GM23338 (cell line): ENCODE measurements around the gene TPK1.

Source experiments
- CREB1 ChIP-seq: fragments of 250-450 bp; sonication (Bioruptor Pico); IDR thresholded peaks from 2 replicates; pipeline ENCODE4 v1.5.0; 2020; ENCODE audit warnings: low read depth, mild to moderate bottlenecking, moderate library complexity
- EZH2 ChIP-seq: fragments of 200-600 bp; sonication (generic); IDR thresholded peaks from one replicate; pipeline ENCODE4 v1.8.0; 2017; ENCODE audit warnings: antibody characterized with exemption, mild to moderate bottlenecking, low read depth; ENCODE audit not compliant: unreplicated experiment
- EZH2phosphoT487 ChIP-seq: fragments of 200-600 bp; sonication (generic); IDR thresholded peaks from one replicate; pipeline ENCODE4 v1.8.1; 2018; ENCODE audit warnings: antibody characterized with exemption; ENCODE audit not compliant: unreplicated experiment
- JUNB ChIP-seq: IDR thresholded peaks from one replicate; pipeline ENCODE4 v1.6.1; 2016; ENCODE audit warnings: antibody characterized with exemption; ENCODE audit not compliant: unreplicated experiment
- POLR2AphosphoS5 ChIP-seq: IDR thresholded peaks from 2 replicates; pipeline ENCODE4 v1.6.1; 2016; ENCODE audit warnings: antibody characterized with exemption, low read depth
- ZNF331 ChIP-seq: fragments of 250-450 bp; sonication (Bioruptor Pico); IDR thresholded peaks from 2 replicates; pipeline ENCODE4 v1.5.0; 2020; ENCODE audit warnings: low read depth, mild to moderate bottlenecking, moderate library complexity
- TF ChIP-seq, protein P1 (sequence below), 2 experiments: fragments of 200-600 bp in 1 of 2; sonication (generic) in 1 of 2; conservative IDR thresholded peaks; 2 replicates each; pipeline versions ENCODE4 v1.5.1 to v1.6.1; 2016 to 2017; ENCODE audit warnings: antibody characterized with exemption in 2 of 2, low read depth in 2 of 2, mild to moderate bottlenecking in 2 of 2, moderate library complexity in 1 of 2
- TF ChIP-seq, protein P2 (sequence below): IDR thresholded peaks from one replicate; pipeline ENCODE4 v1.6.1; 2018; ENCODE audit warnings: antibody characterized with exemption; ENCODE audit not compliant: unreplicated experiment

GRCh38 chr7:144632724-144633123 is 203.1 kb downstream of the TPK1 start:
- TF ChIP-seq, protein P1, sequence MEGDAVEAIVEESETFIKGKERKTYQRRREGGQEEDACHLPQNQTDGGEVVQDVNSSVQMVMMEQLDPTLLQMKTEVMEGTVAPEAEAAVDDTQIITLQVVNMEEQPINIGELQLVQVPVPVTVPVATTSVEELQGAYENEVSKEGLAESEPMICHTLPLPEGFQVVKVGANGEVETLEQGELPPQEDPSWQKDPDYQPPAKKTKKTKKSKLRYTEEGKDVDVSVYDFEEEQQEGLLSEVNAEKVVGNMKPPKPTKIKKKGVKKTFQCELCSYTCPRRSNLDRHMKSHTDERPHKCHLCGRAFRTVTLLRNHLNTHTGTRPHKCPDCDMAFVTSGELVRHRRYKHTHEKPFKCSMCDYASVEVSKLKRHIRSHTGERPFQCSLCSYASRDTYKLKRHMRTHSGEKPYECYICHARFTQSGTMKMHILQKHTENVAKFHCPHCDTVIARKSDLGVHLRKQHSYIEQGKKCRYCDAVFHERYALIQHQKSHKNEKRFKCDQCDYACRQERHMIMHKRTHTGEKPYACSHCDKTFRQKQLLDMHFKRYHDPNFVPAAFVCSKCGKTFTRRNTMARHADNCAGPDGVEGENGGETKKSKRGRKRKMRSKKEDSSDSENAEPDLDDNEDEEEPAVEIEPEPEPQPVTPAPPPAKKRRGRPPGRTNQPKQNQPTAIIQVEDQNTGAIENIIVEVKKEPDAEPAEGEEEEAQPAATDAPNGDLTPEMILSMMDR (conservative IDR thresholded peaks at IDR 0.05; ENCODE audit: low read depth in 2 of 2): no peak
- TF ChIP-seq, protein P2, sequence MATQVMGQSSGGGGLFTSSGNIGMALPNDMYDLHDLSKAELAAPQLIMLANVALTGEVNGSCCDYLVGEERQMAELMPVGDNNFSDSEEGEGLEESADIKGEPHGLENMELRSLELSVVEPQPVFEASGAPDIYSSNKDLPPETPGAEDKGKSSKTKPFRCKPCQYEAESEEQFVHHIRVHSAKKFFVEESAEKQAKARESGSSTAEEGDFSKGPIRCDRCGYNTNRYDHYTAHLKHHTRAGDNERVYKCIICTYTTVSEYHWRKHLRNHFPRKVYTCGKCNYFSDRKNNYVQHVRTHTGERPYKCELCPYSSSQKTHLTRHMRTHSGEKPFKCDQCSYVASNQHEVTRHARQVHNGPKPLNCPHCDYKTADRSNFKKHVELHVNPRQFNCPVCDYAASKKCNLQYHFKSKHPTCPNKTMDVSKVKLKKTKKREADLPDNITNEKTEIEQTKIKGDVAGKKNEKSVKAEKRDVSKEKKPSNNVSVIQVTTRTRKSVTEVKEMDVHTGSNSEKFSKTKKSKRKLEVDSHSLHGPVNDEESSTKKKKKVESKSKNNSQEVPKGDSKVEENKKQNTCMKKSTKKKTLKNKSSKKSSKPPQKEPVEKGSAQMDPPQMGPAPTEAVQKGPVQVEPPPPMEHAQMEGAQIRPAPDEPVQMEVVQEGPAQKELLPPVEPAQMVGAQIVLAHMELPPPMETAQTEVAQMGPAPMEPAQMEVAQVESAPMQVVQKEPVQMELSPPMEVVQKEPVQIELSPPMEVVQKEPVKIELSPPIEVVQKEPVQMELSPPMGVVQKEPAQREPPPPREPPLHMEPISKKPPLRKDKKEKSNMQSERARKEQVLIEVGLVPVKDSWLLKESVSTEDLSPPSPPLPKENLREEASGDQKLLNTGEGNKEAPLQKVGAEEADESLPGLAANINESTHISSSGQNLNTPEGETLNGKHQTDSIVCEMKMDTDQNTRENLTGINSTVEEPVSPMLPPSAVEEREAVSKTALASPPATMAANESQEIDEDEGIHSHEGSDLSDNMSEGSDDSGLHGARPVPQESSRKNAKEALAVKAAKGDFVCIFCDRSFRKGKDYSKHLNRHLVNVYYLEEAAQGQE: no peak
- TF ChIP-seq POLR2AphosphoS5 (no peak), EZH2phosphoT487 (no peak), EZH2 (no peak), JUNB (no peak), ZNF331 (no peak), CREB1 (no peak)
